ENCODE results near the gene UST. TPM values are rescaled to one million over a fixed set of nuclear protein-coding genes. Genes with fewer than 3 reads are reported as not detected.

Gene UST
- total RNA-seq (2021; ENCODE audit: unreplicated experiment) (6.1 TPM), Bru-seq, nascent RNA (percentile 56 among the genes with signal in this experiment), BruChase-seq, experiment 1, labeled RNA remaining after a 6-hour chase (percentile 40 among the genes with signal in this experiment), BruChase-seq, experiment 2, labeled RNA remaining after a 2-hour chase (percentile 49 among the genes with signal in this experiment)
- polyA plus RNA-seq (2012) = 2.5 and 3.7 TPM in 2 replicates
- long read RNA-seq, full-length matches to known transcripts = 14 of 28 reads
- long read RNA-seq, partial matches to known transcripts = 5 of 28 reads
- long read RNA-seq, other reads (novel, unspliced or antisense) = 9 of 28 reads

DNA sequence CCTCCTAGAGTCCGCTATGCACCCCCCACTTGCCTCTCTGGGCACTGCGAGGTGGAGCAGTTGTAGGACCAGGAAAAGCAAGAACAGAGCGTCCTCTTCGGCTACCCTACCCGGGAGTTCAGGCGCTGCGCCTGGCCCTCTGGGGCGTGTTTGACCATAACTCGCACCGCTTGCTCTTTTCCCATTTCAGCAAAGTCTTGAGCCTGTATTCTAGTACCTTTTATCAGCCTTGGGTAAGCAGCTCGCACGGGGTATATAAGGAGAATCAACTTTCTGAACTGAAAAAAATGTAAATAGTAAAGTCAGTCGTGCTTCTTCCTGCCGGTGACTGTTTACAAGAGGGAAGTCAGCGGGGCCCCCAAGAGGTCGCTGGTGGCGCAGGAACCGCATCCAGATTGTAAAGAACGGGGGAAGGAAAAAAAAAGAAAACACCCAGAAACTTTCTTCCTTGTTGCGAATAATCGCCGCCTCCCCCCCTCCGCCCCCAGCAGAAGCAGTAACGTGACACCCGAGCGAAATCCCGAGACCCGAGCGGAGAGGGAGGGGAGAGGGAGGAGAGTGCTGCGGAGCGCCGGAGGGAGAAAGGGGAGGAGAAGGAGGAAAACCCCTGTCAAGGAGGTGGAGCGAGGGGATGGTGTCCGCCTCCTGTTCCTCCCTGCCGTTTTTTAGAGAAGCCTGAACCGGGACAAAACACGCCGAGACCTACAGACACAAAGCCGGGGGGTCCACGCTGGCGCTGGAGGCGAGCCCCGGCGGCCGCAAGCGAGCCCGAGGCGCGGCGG lies at the start of gene UST:
UST (plus strand) TSS at position 668 of the 782 bp plus-strand sequence. CDS start 401 bp downstream, outside the sequence.
- H2AFZ ChIP-seq (ENCODE audit: low read depth, low read length, poor library complexity, severe bottlenecking) = peak within 1 kb of the TSS; percentile 71

More for the DNA sequence above, at the start of gene UST:
- Histone ChIP-seq H3K79me2 (ENCODE audit: insufficient read depth, low read length) (no peaks in the 10 kb centered on the region), H3K9ac (ENCODE audit: low read length) (peak within 1 kb of the TSS; percentile 64), H3K9me3 (ENCODE audit: control insufficient read depth in 1 of 2, insufficient read depth in 1 of 2, low read depth in 1 of 2, low read length in 2 of 2) (no peaks in the 10 kb centered on the region), H3K4me3 (replicated peaks in 1 of 2; ENCODE audit: low read depth in 1 of 2, low read length in 2 of 2) (peak within 1 kb of the TSS; percentile 76 to 78), H3K27ac (ENCODE audit: low read depth, low read length) (peak within 1 kb of the TSS; percentile 73), H3K4me1 (ENCODE audit: control insufficient read depth in 1 of 2, insufficient read depth in 2 of 2, low read length in 2 of 2) (peaks cover 8 to 15% of the 10 kb centered on the region in 2 experiments), H4K20me1 (ENCODE audit: insufficient read depth) (no peaks in the 10 kb centered on the region), H3K9me2 (ENCODE audit: insufficient read depth) (no peaks in the 10 kb centered on the region), H3K4me2 (ENCODE audit: low read length) (peak within 1 kb of the TSS; percentile 85), H3K27me3 (ENCODE audit: insufficient read depth, low read length) (no peaks in the 10 kb centered on the region), H3K36me3 (ENCODE audit: control insufficient read depth in 1 of 2, insufficient read depth in 2 of 2, low read length in 2 of 2) (no peaks in the 10 kb centered on the region)
- TF ChIP-seq EGR1 (IDR thresholded peaks at IDR 0.05; ENCODE audit: low read depth) (peak; percentile 53), SIN3A (IDR thresholded peaks at IDR 0.05; ENCODE audit: low read depth) (0 out of 2 replicates have a peak, but pooled peaks have one; percentile 33), RAD21 (IDR thresholded peaks at IDR 0.05; ENCODE audit: low read depth) (peak; percentile 66), CBX3 (IDR thresholded peaks at IDR 0.05; ENCODE audit: low read depth) (no peak; the same call in 1 of the 2 replicates), SP1 (IDR thresholded peaks at IDR 0.05; ENCODE audit: low read depth) (peak; percentile 46), ELF1 (IDR thresholded peaks at IDR 0.05; ENCODE audit: borderline replicate concordance, low read depth) (no peak), YY1 (IDR thresholded peaks at IDR 0.05; ENCODE audit: extremely low read depth, insufficient replicate concordance, low read depth, low read length) (no peak), POLR2AphosphoS5 (IDR thresholded peaks at IDR 0.05; ENCODE audit: low read depth, low read length) (peak; percentile 51), FOSL1 (IDR thresholded peaks at IDR 0.05; ENCODE audit: low read depth) (no peak)
- TF ChIP-seq, protein P1, sequence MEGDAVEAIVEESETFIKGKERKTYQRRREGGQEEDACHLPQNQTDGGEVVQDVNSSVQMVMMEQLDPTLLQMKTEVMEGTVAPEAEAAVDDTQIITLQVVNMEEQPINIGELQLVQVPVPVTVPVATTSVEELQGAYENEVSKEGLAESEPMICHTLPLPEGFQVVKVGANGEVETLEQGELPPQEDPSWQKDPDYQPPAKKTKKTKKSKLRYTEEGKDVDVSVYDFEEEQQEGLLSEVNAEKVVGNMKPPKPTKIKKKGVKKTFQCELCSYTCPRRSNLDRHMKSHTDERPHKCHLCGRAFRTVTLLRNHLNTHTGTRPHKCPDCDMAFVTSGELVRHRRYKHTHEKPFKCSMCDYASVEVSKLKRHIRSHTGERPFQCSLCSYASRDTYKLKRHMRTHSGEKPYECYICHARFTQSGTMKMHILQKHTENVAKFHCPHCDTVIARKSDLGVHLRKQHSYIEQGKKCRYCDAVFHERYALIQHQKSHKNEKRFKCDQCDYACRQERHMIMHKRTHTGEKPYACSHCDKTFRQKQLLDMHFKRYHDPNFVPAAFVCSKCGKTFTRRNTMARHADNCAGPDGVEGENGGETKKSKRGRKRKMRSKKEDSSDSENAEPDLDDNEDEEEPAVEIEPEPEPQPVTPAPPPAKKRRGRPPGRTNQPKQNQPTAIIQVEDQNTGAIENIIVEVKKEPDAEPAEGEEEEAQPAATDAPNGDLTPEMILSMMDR (IDR thresholded peaks at IDR 0.05 in 2 of 3, conservative IDR thresholded peaks at IDR 0.05 in 1 of 3; ENCODE audit: borderline replicate concordance in 1 of 3, insufficient read depth in 1 of 3, low read depth in 2 of 3, low read length in 2 of 3) = peak; percentile 46 to 50 (median 49); a peak in 5 of 6 replicates
- TF ChIP-seq, protein P2, sequence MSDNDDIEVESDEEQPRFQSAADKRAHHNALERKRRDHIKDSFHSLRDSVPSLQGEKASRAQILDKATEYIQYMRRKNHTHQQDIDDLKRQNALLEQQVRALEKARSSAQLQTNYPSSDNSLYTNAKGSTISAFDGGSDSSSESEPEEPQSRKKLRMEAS (IDR thresholded peaks at IDR 0.05) = peak; percentile 55; the same call in 1 of the 2 replicates
- peak; percentile 84 for ATAC-seq
- BruUV-seq (replicated peaks) = no TSS peak
- intact Hi-C loops (cut with micrococcal nuclease) = loop anchor here (2.0 kb wide), 1 partner anchor 202 kb away; no protein-coding TSS in a partner anchor
- peak; percentile 64 for DNase-seq (ENCODE audit: low read depth, low spot score)
- POLR2A ChIA-PET = no interaction called here
- RAD21 ChIA-PET (ENCODE audit: low non-redundant PET in 1 of 2, low total read pairs in 2 of 2, uncharacterized antibody in 2 of 2, unreplicated experiment in 2 of 2) = interaction anchor here in 1 of 2 experiments (0.6 kb wide), 1 partner anchor 190 kb away, joined by 3 read pairs; no protein-coding TSS in a partner anchor
- CTCF ChIA-PET = no interaction called here
